ENCODE data around the gene ZDHHC4. TPM values are rescaled to one million over a fixed set of nuclear protein-coding genes. Genes with fewer than 3 reads are reported as not detected.
A peak's percentile ranks its signal among the peaks of the same experiment; 100 is the strongest.

The ZDHHC4 gene
- total RNA-seq, 1 donor from 2014 or later: 86.5 TPM

GRCh38 chr7:6612819-6613218 lies 35.6 kb downstream of the ZDHHC4 start:
- Mint-ChIP-seq H3K27me3 (no peaks in the 10 kb centered on the region), H3K4me3 (ENCODE audit: low read depth) (peak overlapping the region; percentile 58), H3K4me1 (ENCODE audit: low read depth) (peaks cover 6% of the 10 kb centered on the region), H3K36me3 (ENCODE audit: insufficient read depth) (no peaks in the 10 kb centered on the region), H3K27ac (peak overlapping the region; percentile 37), H3K9me3 (ENCODE audit: low read depth) (no peaks in the 10 kb centered on the region)
- TF ChIP-seq, protein P1, sequence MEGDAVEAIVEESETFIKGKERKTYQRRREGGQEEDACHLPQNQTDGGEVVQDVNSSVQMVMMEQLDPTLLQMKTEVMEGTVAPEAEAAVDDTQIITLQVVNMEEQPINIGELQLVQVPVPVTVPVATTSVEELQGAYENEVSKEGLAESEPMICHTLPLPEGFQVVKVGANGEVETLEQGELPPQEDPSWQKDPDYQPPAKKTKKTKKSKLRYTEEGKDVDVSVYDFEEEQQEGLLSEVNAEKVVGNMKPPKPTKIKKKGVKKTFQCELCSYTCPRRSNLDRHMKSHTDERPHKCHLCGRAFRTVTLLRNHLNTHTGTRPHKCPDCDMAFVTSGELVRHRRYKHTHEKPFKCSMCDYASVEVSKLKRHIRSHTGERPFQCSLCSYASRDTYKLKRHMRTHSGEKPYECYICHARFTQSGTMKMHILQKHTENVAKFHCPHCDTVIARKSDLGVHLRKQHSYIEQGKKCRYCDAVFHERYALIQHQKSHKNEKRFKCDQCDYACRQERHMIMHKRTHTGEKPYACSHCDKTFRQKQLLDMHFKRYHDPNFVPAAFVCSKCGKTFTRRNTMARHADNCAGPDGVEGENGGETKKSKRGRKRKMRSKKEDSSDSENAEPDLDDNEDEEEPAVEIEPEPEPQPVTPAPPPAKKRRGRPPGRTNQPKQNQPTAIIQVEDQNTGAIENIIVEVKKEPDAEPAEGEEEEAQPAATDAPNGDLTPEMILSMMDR (IDR thresholded peaks at IDR 0.05; ENCODE audit: unreplicated experiment): no peak
- DNase-seq (ENCODE audit: low spot score, unreplicated experiment): no peak

GRCh38 chr7:6613706-6614105 lies 36.5 kb downstream of the ZDHHC4 start:
- no peaks in the 10 kb centered on the region for H3K36me3 Mint-ChIP-seq (ENCODE audit: insufficient read depth)
- TF ChIP-seq, protein P1 (IDR thresholded peaks at IDR 0.05; ENCODE audit: unreplicated experiment): no peak
- no peaks in the 10 kb centered on the region for H3K27me3 Mint-ChIP-seq
- H3K4me1 Mint-ChIP-seq (ENCODE audit: low read depth): peaks cover 6% of the 10 kb centered on the region
- no peaks in the 10 kb centered on the region for H3K9me3 Mint-ChIP-seq (ENCODE audit: low read depth)
- peak overlapping the region; percentile 19 for H3K4me3 Mint-ChIP-seq (ENCODE audit: low read depth)
- no peak overlapping the region for H3K27ac Mint-ChIP-seq
- no peak for DNase-seq (ENCODE audit: low spot score, unreplicated experiment)

DNA sequence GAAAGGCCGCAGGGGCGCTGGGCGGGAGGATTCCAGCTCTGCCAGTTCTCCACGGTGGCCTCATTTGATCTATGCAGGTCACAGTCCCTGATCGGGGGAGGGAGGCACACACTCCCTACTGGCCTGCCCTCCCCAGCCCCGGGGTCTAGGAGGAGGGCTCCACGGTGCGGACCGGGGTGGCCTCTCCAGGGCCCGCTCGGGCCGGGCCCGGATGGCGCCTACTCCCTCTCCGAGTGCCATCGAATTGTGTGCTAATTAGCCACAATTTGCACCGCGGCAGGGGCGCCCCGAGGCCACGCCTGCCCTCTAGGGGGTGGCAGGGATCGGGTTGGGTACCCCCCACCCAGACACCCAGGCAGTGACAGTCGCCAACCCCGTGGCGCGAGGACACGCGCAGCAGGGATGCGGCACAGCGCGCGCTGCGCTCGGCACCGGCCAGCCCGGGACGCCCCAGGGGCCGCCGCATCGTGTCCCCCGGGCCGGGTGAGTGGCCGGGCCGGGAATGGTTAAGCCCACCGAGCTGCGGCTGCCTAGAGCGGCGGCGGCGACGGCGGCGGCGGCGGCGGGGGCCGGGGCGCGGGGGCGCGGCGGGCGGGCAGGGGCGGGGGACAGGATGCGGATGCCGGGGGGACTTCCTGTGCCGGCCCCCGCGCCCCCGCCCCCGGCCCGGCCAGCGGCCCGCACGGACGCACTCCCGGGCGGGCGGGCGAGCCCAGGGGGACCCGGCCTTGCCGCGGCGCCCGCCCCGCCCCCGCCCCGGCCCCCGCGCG lies 37.9 kb downstream of the ZDHHC4 start, which contains the start of gene ZNF853:
Gene ZNF853, plus strand, starts transcription at position 658 of the 770 bp plus-strand sequence. CDS start 565 bp downstream, outside the sequence.
- no peaks in the 10 kb centered on the region for H3K36me3 Mint-ChIP-seq (ENCODE audit: insufficient read depth)
- H3K27me3 Mint-ChIP-seq: no peaks in the 10 kb centered on the region
- H3K9me3 Mint-ChIP-seq (ENCODE audit: low read depth): no peaks in the 10 kb centered on the region
- DNase-seq (ENCODE audit: low spot score, unreplicated experiment): peak; percentile 34
- peaks cover 6% of the 10 kb centered on the region for H3K4me1 Mint-ChIP-seq (ENCODE audit: low read depth)
- peak within 1 kb of the TSS; percentile 89 for H3K27ac Mint-ChIP-seq
- TF ChIP-seq, protein P1 (IDR thresholded peaks at IDR 0.05; ENCODE audit: unreplicated experiment): peak; percentile 16
- H3K4me3 Mint-ChIP-seq (ENCODE audit: low read depth): peak within 1 kb of the TSS; percentile 75

DNA sequence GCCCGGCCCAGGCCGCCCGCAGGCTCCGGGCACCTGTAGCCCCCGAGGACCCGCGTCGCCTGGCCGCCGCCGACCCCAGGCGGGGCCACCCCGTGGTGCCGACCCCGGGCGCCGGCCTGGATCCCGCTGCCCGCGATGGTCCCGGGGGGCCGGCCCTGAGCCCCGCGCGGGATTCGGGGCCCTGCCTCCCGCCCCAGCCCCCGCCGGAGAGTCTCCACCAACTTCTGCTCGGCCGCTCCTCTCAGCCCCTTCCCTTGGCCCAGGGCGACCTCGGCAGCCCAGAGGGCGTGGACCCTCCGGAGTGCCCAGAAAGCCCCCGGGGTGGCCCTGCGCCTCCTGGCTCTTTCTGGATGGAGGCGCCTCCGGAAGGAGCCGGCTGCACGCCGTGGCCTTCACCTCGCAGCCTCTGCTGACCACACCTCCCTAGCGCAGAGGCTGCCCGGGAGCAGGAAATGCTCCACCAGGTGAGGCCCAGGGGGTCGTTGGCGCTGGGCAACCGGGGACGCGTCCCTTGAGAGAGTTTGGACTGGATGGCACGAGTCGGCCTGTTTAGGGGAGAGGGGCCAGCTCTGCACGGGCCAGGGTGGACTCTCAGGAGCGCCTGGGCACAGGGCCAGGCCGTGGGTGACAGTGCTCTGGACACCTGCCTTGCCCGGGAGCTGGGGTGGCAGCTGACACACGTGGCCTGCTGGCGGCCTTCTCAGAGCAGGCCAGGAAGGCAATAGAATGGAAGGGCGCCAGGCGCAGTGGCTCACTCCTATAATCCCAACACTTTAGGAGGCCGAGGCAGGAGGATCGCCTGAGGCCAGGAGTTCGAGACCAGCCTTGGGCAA lies 38.7 kb downstream of the ZDHHC4 start:
- Mint-ChIP-seq H3K4me1 (ENCODE audit: low read depth) (peaks cover 6% of the 10 kb centered on the region), H3K4me3 (ENCODE audit: low read depth) (peak overlapping the region; percentile 71), H3K36me3 (ENCODE audit: insufficient read depth) (no peaks in the 10 kb centered on the region), H3K27me3 (no peaks in the 10 kb centered on the region), H3K9me3 (ENCODE audit: low read depth) (no peaks in the 10 kb centered on the region), H3K27ac (peak overlapping the region; percentile 82)
- DNase-seq (ENCODE audit: low spot score, unreplicated experiment): peak; percentile 25
- TF ChIP-seq, protein P1 (IDR thresholded peaks at IDR 0.05; ENCODE audit: unreplicated experiment): no peak
